Endodermal cell (in vitro differentiated cells): ENCODE measurements around the gene ADAMTS2. TPM values are rescaled to one million over a fixed set of nuclear protein-coding genes. Genes with fewer than 3 reads are reported as not detected.

ENCODE experiments used
- DNase-seq: peaks from one replicate; pipeline ENCODE4 v3.0.0-alpha.2; 2017
- H3K27ac ChIP-seq: 2 replicates; pipeline ENCODE4 v1.5.1; 2013; ENCODE audit warnings: mild to moderate bottlenecking, low read depth, low read length, moderate library complexity
- H3K27me3 ChIP-seq: 2 replicates; pipeline ENCODE4 v1.6.1; 2013; ENCODE audit warnings: mild to moderate bottlenecking, low read length, moderate library complexity; ENCODE audit not compliant: insufficient read depth, control insufficient read depth, poor library complexity, severe bottlenecking
- H3K36me3 ChIP-seq: 2 replicates; pipeline ENCODE4 v1.7.0; 2013; ENCODE audit warnings: mild to moderate bottlenecking, low read length, moderate library complexity; ENCODE audit not compliant: control insufficient read depth, insufficient read depth
- H3K4me1 ChIP-seq: one replicate; pipeline ENCODE4 v1.7.0; 2013; ENCODE audit warnings: low read length; ENCODE audit not compliant: control insufficient read depth, insufficient read depth
- H3K4me3 ChIP-seq: 2 replicates; pipeline ENCODE4 v1.5.1; 2013; ENCODE audit warnings: mild to moderate bottlenecking, low read length, moderate library complexity
- H3K9ac ChIP-seq: 2 replicates; pipeline ENCODE4 v1.6.1; 2013; ENCODE audit warnings: mild to moderate bottlenecking, low read length, moderate library complexity; ENCODE audit not compliant: poor library complexity, severe bottlenecking; ENCODE audit errors: extremely low read depth
- H3K9me3 ChIP-seq: 2 replicates; pipeline ENCODE4 v1.6.1; 2013; ENCODE audit warnings: mild to moderate bottlenecking, low read length, moderate library complexity; ENCODE audit not compliant: control insufficient read depth
- H3K27ac Mint-ChIP-seq: 2 replicates; pipeline ENCODE4 v1.8.0; 2020; ENCODE audit warnings: mixed read lengths
- H3K27me3 Mint-ChIP-seq: 2 replicates; pipeline ENCODE4 v1.8.0; 2021; ENCODE audit warnings: mild to moderate bottlenecking, mixed read lengths; ENCODE audit not compliant: insufficient read depth
- H3K36me3 Mint-ChIP-seq: 2 replicates; pipeline ENCODE4 v1.8.0; 2020; ENCODE audit warnings: low read depth, mixed read lengths
- H3K4me1 Mint-ChIP-seq: 2 replicates; pipeline ENCODE4 v1.8.0; 2020; ENCODE audit warnings: mixed read lengths
- H3K4me3 Mint-ChIP-seq: 2 replicates; pipeline ENCODE4 v1.8.0; 2020; ENCODE audit warnings: mild to moderate bottlenecking, moderate library complexity, mixed read lengths
- H3K9me3 Mint-ChIP-seq: 2 replicates; pipeline ENCODE4 v1.8.0; 2020; ENCODE audit warnings: mild to moderate bottlenecking, mixed read lengths
- WGBS, 2 experiments: methylation state at CpG; one replicate each; pipeline versions ENCODE4 v1.1.5 to v1.1.7; 2013; ENCODE audit warnings: missing lambda C conversion rate in 2 of 2, mixed read lengths in 1 of 2; ENCODE audit not compliant: insufficient coverage in 1 of 2, insufficient read length in 1 of 2; 5-methylcytosine and 5-hydroxymethylcytosine counted together
- total RNA-seq, 2 donors: library from RNA; stranded (reverse); fragmentation: NEBNext Ultra II Directional in 1 of 2; extraction: Animal tissue kit (Norgen Biotek cat#: 25700) in 1 of 2; gene quantifications; 2 replicates in 1 of 2; 3 replicates in 1 of 2; pipeline ENCODE4 v1.2.1, GENCODE V29; 2021
- TF ChIP-seq, protein P1 (sequence below): fragments of 200-600 bp; sonication (generic); conservative IDR thresholded peaks from 2 replicates; pipeline ENCODE4 v1.5.0; 2021; ENCODE audit warnings: antibody characterized with exemption, mild to moderate bottlenecking

ADAMTS2 gene
- total RNA-seq, 2 donors from 2014 or later: 1.2 to 2.6 TPM

DNA sequence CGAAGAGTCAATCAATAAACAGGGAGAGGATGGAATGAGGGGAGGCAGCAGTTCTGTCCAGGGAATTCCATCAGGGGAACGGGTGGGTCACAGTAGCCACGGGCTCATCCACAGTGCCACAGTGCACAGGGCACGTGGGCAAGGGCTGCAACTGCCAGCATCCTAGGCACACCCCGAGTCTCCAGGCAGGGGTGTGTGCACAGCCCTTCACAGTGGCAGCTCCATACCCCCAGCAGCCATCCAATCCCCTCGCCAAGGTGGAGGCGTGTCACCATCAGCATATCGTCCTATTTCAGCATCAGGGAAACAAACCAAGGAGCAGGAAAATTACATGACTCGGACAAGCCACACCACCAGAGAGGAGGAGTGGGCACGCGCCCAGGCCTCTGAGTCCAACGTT, 133.6 kb downstream of the ADAMTS2 start:
- Histone ChIP-seq H3K9ac (no peak overlapping the region), H3K4me3 (no peak overlapping the region), H3K4me1 (no peaks in the 10 kb centered on the region), H3K27ac (no peak overlapping the region), H3K27me3 (no peaks in the 10 kb centered on the region), H3K9me3 (no peaks in the 10 kb centered on the region), H3K36me3 (no peaks in the 10 kb centered on the region)
- no peaks in the 10 kb centered on the region for H3K4me1 Mint-ChIP-seq
- no peak overlapping the region for H3K27ac Mint-ChIP-seq
- 88 to 90% methylated on average over 9 to 12 of the region's 12 CpGs for WGBS, 2 experiments
- TF ChIP-seq, protein P1, sequence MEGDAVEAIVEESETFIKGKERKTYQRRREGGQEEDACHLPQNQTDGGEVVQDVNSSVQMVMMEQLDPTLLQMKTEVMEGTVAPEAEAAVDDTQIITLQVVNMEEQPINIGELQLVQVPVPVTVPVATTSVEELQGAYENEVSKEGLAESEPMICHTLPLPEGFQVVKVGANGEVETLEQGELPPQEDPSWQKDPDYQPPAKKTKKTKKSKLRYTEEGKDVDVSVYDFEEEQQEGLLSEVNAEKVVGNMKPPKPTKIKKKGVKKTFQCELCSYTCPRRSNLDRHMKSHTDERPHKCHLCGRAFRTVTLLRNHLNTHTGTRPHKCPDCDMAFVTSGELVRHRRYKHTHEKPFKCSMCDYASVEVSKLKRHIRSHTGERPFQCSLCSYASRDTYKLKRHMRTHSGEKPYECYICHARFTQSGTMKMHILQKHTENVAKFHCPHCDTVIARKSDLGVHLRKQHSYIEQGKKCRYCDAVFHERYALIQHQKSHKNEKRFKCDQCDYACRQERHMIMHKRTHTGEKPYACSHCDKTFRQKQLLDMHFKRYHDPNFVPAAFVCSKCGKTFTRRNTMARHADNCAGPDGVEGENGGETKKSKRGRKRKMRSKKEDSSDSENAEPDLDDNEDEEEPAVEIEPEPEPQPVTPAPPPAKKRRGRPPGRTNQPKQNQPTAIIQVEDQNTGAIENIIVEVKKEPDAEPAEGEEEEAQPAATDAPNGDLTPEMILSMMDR: no peak
- no peak overlapping the region for H3K4me3 Mint-ChIP-seq
- DNase-seq: no peak
- H3K27me3 Mint-ChIP-seq: no peaks in the 10 kb centered on the region
- no peaks in the 10 kb centered on the region for H3K9me3 Mint-ChIP-seq
- H3K36me3 Mint-ChIP-seq: no peaks in the 10 kb centered on the region

DNA sequence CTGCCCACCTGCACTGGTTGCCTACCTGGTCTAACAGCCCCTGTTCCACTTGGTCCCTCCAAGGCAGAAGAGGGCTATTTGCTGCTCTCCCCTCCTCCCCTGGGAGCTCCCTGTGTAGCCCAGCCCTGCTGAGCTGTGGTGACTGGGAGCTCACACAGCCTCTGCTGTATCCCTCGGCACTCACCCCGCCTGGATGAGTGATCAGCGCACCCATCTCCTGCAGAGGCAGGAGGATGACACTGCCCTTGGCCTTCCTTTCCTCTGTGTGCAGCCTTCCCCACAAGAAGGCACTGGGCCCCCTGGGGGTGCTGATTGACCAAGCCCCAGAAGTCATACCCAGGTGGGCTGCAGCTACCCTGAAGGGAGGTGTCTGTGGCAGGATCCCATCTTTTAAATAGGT, 134.2 kb downstream of the ADAMTS2 start:
- TF ChIP-seq, protein P1: no peak
- H3K9me3 Mint-ChIP-seq: no peaks in the 10 kb centered on the region
- no peak overlapping the region for H3K27ac Mint-ChIP-seq

DNA sequence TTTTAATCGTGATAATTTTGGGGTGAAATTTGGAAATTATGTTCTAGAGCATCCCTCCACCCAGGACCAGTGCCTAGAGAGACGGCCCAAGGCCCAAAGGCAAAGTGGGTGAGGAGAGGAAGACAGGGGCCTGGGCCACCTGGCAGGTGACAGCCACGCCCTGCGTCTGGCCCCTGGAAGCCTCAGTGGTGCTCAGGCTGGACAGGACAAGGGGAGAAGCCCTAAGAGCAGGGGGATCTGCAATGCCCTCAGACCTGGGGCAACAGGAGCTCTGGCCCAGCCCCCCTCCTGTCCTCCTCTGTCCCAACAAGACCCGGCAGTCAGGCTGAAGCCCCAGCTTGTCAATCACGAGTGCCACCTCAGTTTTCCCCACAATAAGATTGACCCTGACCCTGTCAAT, 134.8 kb downstream of the ADAMTS2 start:
- Histone ChIP-seq H3K27me3 (no peaks in the 10 kb centered on the region), H3K36me3 (no peaks in the 10 kb centered on the region), H3K4me3 (no peak overlapping the region), H3K9ac (no peak overlapping the region), H3K4me1 (no peaks in the 10 kb centered on the region), H3K9me3 (no peaks in the 10 kb centered on the region), H3K27ac (no peak overlapping the region)
- no peaks in the 10 kb centered on the region for H3K4me1 Mint-ChIP-seq
- H3K36me3 Mint-ChIP-seq: no peaks in the 10 kb centered on the region
- TF ChIP-seq, protein P1: no peak
- no peak overlapping the region for H3K4me3 Mint-ChIP-seq
- H3K9me3 Mint-ChIP-seq: no peaks in the 10 kb centered on the region
- no peak for DNase-seq
- 88 to 89% methylated on average over 3 to 6 of the region's 6 CpGs for WGBS, 2 experiments
- H3K27ac Mint-ChIP-seq: no peak overlapping the region
- H3K27me3 Mint-ChIP-seq: no peaks in the 10 kb centered on the region

More for the DNA sequence above, 134.2 kb downstream of the ADAMTS2 start:
- WGBS, 2 experiments: 92% methylated on average over 3 of the region's 3 CpGs; no CpG with 5 or more reads in 1 of the 2 experiments
- Mint-ChIP-seq H3K4me1 (no peaks in the 10 kb centered on the region), H3K4me3 (no peak overlapping the region), H3K27me3 (no peaks in the 10 kb centered on the region), H3K36me3 (no peaks in the 10 kb centered on the region)
- Histone ChIP-seq H3K9ac (no peak overlapping the region), H3K27ac (no peak overlapping the region), H3K36me3 (no peaks in the 10 kb centered on the region), H3K27me3 (no peaks in the 10 kb centered on the region), H3K4me3 (no peak overlapping the region), H3K9me3 (no peaks in the 10 kb centered on the region), H3K4me1 (no peaks in the 10 kb centered on the region)
- no peak for DNase-seq
